A549 (cell line): ENCODE results near the gene MLLT3. TPM values are rescaled to one million over a fixed set of nuclear protein-coding genes. Genes with fewer than 3 reads are reported as not detected.

Experiments
- ATAC-seq, 2 experiments: fragments of 200-7000 bp in 1 of 2; fragments of >200 bp in 1 of 2; cut with Nextera tagmentation in 1 of 2; cut with Tn5 transposase in 1 of 2; 3 replicates each; pipeline versions ENCODE4 v1.8.0 to v1.9.1; 2018 to 2020; ENCODE audit warnings: mild to moderate bottlenecking in 1 of 2, moderate library complexity in 1 of 2
- CTCF ChIA-PET: fragments of 300-600 bp; sonication (Branson Sonifier 250); formaldehyde crosslinking; extraction: SDS; loops from one replicate; lab custom pipeline; 2021; ENCODE audit warnings: antibody characterized with exemption, inconsistent platforms; lab: Yijun Ruan, JAX
- POLR2A ChIA-PET: fragments of 350-600 bp; formaldehyde crosslinking; extraction: SDS; loops from one replicate; lab custom pipeline; 2021; ENCODE audit warnings: antibody characterized with exemption, inconsistent platforms; lab: Yijun Ruan, JAX
- DNase-seq, 2 experiments: peaks; one replicate each; pipeline versions ENCODE4 v3.0.0 to v3.0.0-alpha.2; 2011 to 2016; ENCODE audit warnings: low read depth in 1 of 2, low spot score in 1 of 2
- FAIRE-seq: peaks from 2 replicates; lab custom pipeline; 2011; peaks lifted over from hg19 to GRCh38; lab: Jason Lieb, UNC
- H3K27ac ChIP-seq, 2 experiments: fragments of >200 bp; sonication (Bioruptor Twin); formaldehyde crosslinking; 3 replicates each; pipeline ENCODE4 v1.5.1; 2016 to 2017
- H3K4me1 ChIP-seq: fragments of >200 bp; sonication (Bioruptor Twin); formaldehyde crosslinking; 3 replicates; pipeline ENCODE4 v1.6.1; 2016
- H3K4me2 ChIP-seq: fragments of >200 bp; sonication (Bioruptor Twin); formaldehyde crosslinking; 3 replicates; pipeline ENCODE4 v1.6.1; 2016
- H3K4me3 ChIP-seq: fragments of >200 bp; sonication (Bioruptor Twin); formaldehyde crosslinking; 3 replicates; pipeline ENCODE4 v1.5.1; 2016
- H3K9me3 ChIP-seq: fragments of >200 bp; sonication (Bioruptor Twin); formaldehyde crosslinking; 3 replicates; pipeline ENCODE4 v1.6.1; 2016
- ATOH8 ChIP-seq: fragments of 250-450 bp; sonication (Bioruptor Pico); IDR thresholded peaks from 2 replicates; pipeline ENCODE4 v1.5.0; 2020; ENCODE audit warnings: low read depth, mild to moderate bottlenecking, moderate library complexity
- CTCF ChIP-seq: fragments of >200 bp; sonication (Bioruptor Twin); formaldehyde crosslinking; IDR thresholded peaks from 3 replicates; pipeline ENCODE4 v1.5.1; 2016
- FOSB ChIP-seq: fragments of 250-450 bp; sonication (Bioruptor Pico); IDR thresholded peaks from 2 replicates; pipeline ENCODE4 v1.5.0; 2020; ENCODE audit warnings: mild to moderate bottlenecking, moderate library complexity
- HES2 ChIP-seq: fragments of >200 bp; sonication (Bioruptor Twin); formaldehyde crosslinking; IDR thresholded peaks from 2 replicates; pipeline ENCODE4 v1.6.1; 2016
- HEYL ChIP-seq: fragments of 250-450 bp; sonication (Bioruptor Pico); IDR thresholded peaks from 2 replicates; pipeline ENCODE4 v1.8.0; 2021; ENCODE audit warnings: mild to moderate bottlenecking, moderate library complexity
- HMGXB4 ChIP-seq: fragments of 250-450 bp; sonication (Bioruptor Pico); IDR thresholded peaks from 2 replicates; pipeline ENCODE4 v1.5.0; 2021; ENCODE audit warnings: mild to moderate bottlenecking, moderate library complexity, borderline replicate concordance
- JUN ChIP-seq, 2 experiments: fragments of >200 bp; sonication (Bioruptor Twin); formaldehyde crosslinking; IDR thresholded peaks; 2 replicates in 1 of 2; 3 replicates in 1 of 2; pipeline ENCODE4 v1.6.1; 2016 to 2017
- KDM5A ChIP-seq: fragments of 200-600 bp; sonication (generic); IDR thresholded peaks from 2 replicates; pipeline ENCODE4 v1.6.1; 2016; ENCODE audit warnings: antibody characterized with exemption, mild to moderate bottlenecking
- NR3C1 ChIP-seq: fragments of >200 bp; sonication (Bioruptor Twin); formaldehyde crosslinking; IDR thresholded peaks from 3 replicates; pipeline ENCODE4 v1.6.1; 2017
- POLR2AphosphoS2 ChIP-seq: conservative IDR thresholded peaks from 2 replicates; pipeline ENCODE4 v1.6.1; 2012; ENCODE audit warnings: low read length, improper control_type of control experiment, inconsistent platforms
- REST ChIP-seq: fragments of 200-600 bp; sonication (generic); IDR thresholded peaks from 2 replicates; pipeline ENCODE4 v1.6.1; 2016; ENCODE audit warnings: antibody characterized with exemption, mild to moderate bottlenecking, moderate library complexity
- SREBF2 ChIP-seq: fragments of 450-650 bp; IDR thresholded peaks from 2 replicates; pipeline ENCODE4 v1.6.1; 2014; ENCODE audit warnings: mild to moderate bottlenecking, moderate library complexity
- TFCP2L1 ChIP-seq: fragments of 250-450 bp; sonication (Bioruptor Pico); IDR thresholded peaks from 2 replicates; pipeline ENCODE4 v1.5.0; 2021; ENCODE audit warnings: mild to moderate bottlenecking
- ZFP36 ChIP-seq: fragments of 450-650 bp; IDR thresholded peaks from 2 replicates; pipeline ENCODE4 v1.6.1; 2014; ENCODE audit warnings: borderline replicate concordance; ENCODE audit not compliant: partially characterized antibody
- WGBS: methylation state at CpG from one replicate; pipeline ENCODE4 v1.1.6; 2017; ENCODE audit errors: missing lambda C conversion rate; 5-methylcytosine and 5-hydroxymethylcytosine counted together
- polyA plus RNA-seq, 4 experiments: library from polyadenylated mRNA; depleted of rRNA in 3 of 4; stranded (reverse); fragments of >200 nt; fragmentation: RNase III in 1 of 4; extraction: RNeasy Plus Mini Kit Qiagen cat#74134 plus additional on column Dnase treatment in 1 of 4; gene quantifications; 2 replicates in 3 of 4; 3 replicates in 1 of 4; pipeline ENCODE4 v1.2.3, GENCODE V29; 2011 to 2017

MLLT3 gene
- polyA plus RNA-seq, 2 of the 4 experiments (the other 2 are of a cell fraction) = 14.3 to 47.6 TPM

- FAIRE-seq (no peak), ATAC-seq (no peak), DNase-seq (no peak)
- no peak overlapping the region for H3K27ac ChIP-seq
- TF ChIP-seq ATOH8 = no peak
- no peak for TF ChIP-seq REST
- TF ChIP-seq TFCP2L1 (CRISPR knock-in tag) = no peak
- TF ChIP-seq FOSB (CRISPR knock-in tag) = no peak
- TF ChIP-seq KDM5A = no peak
- no peak for TF ChIP-seq SREBF2
- TF ChIP-seq ZFP36 = no peak
- H3K4me2 ChIP-seq = no peak overlapping the region
- H3K4me1 ChIP-seq = peaks cover 6% of the 10 kb centered on the region; the same call in 1 of the 3 replicates
- H3K9me3 ChIP-seq = no peaks in the 10 kb centered on the region
- no peak overlapping the region for H3K4me3 ChIP-seq
- ChIA-PET CTCF (no interaction called here), POLR2A (no interaction called here)
Measured at GRCh38 chr9:20473515-20474013, 148.7 kb downstream of the MLLT3 start.

- 92% methylated on average over 2 of the region's 2 CpGs for WGBS
- no peak for FAIRE-seq
Measured at GRCh38 chr9:20472342-20473045, 149.8 kb downstream of the MLLT3 start.

More at GRCh38 chr9:20472342-20473045, 149.8 kb downstream of the MLLT3 start:
- ATAC-seq (no peak), DNase-seq (no peak)
- no peak overlapping the region for H3K27ac ChIP-seq
- TF ChIP-seq HMGXB4 (no peak), NR3C1 (no peak), HEYL (CRISPR knock-in tag) (no peak), FOSB (CRISPR knock-in tag) (no peak), CTCF (no peak), POLR2AphosphoS2 (no peak), JUN (IDR thresholded peaks at IDR 0.05) (no peak), HES2 (no peak)
- peaks cover 6% of the 10 kb centered on the region; the same call in 1 of the 3 replicates for H3K4me1 ChIP-seq
- no peaks in the 10 kb centered on the region for H3K9me3 ChIP-seq
- POLR2A ChIA-PET = no interaction called here
- H3K4me2 ChIP-seq = no peak overlapping the region
- H3K4me3 ChIP-seq = no peak overlapping the region
- CTCF ChIA-PET = no interaction called here
